Measurements from ENCODE around the gene OBP2B. TPM values are rescaled to one million over a fixed set of nuclear protein-coding genes. Genes with fewer than 3 reads are reported as not detected.

Gene OBP2B, protein sequence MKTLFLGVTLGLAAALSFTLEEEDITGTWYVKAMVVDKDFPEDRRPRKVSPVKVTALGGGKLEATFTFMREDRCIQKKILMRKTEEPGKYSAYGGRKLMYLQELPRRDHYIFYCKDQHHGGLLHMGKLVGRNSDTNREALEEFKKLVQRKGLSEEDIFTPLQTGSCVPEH
- total RNA-seq = not detected in 2 replicates

GRCh38 chr9:133208880-133209300 lies at the start of gene OBP2B:
OBP2B (minus strand) TSS chr9:133209250; CDS start chr9:133209199, 51 bp downstream.

DNA sequence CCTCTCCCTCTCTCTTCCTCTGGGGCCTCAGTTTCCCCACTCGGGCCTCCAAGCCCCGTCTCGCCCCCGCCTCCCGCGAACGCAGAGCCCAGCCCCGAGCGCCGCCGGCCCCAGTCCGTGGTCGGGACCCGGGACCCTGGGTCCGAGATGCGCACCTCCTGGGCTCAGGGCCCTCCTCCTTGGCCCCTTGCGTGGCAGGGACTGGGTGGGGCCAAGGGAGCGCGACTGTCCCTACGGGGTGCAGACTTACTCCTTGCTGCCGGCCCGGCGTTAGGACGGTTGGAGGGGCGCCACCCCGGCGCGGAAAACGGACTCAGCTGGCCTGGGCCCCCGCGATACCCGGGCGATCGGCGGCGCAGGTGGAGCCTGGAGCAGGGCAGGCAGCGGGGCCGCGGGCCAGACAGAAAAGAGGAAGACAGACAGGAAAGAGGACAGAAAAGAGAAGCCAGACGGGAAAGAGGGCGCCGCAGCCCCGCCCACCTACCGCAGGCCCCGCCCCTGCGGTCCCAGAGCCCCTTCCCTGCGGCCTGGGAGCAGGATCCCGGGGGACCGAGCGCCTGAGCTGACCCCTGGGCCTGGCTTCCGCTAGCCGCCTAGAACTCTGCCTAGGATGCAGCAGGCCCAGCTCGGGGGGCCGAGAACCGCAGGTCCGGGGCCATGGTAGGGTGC lies 45.4 kb downstream of the OBP2B start, which contains the start of gene GBGT1:
TSS of gene GBGT1 (minus strand) at position 411 of the 669 bp plus-strand sequence. CDS start 1,502 bp downstream, outside the sequence.

Other genes starting within 250 kb of the OBP2B start
- not detected in 2 replicates for gene GFI1B, start 230.6 kb downstream of the OBP2B start, total RNA-seq
- 37.8 and 50.4 TPM in 2 replicates for gene GTF3C5, start 178.3 kb downstream of the OBP2B start, total RNA-seq
- gene CEL, start 147.3 kb downstream of the OBP2B start, total RNA-seq = 0.20 and 0.37 TPM in 2 replicates
- 19.9 and 21.7 TPM in 2 replicates for gene RALGDS, start 88.0 kb downstream of the OBP2B start, total RNA-seq
- gene GBGT1, start 45.3 kb downstream of the OBP2B start, total RNA-seq = 1.8 TPM in 2 replicates
- not detected in 2 replicates for gene ABO, start 66.0 kb upstream of the OBP2B start, total RNA-seq
- 6.6 and 8.8 TPM in 2 replicates for gene SURF6, start 126.9 kb upstream of the OBP2B start, total RNA-seq
- gene MED22, start 138.9 kb upstream of the OBP2B start, total RNA-seq = 13.6 and 16.8 TPM in 2 replicates
- 1,530 and 2,826 TPM in 2 replicates for gene RPL7A, start 139.0 kb upstream of the OBP2B start, total RNA-seq
- 16.8 and 22.8 TPM in 2 replicates for gene SURF1, start 147.2 kb upstream of the OBP2B start, total RNA-seq
- gene SURF2, start 147.3 kb upstream of the OBP2B start, total RNA-seq = 13.6 and 16.0 TPM in 2 replicates
- gene SURF4, start 166.8 kb upstream of the OBP2B start, total RNA-seq = 331 and 383 TPM in 2 replicates
- under 0.01 and 1.4 TPM in 2 replicates for gene STKLD1, start 167.1 kb upstream of the OBP2B start, total RNA-seq
- 12.9 and 14.5 TPM in 2 replicates for gene REXO4, start 208.8 kb upstream of the OBP2B start, total RNA-seq
- gene ADAMTS13, start 213.1 kb upstream of the OBP2B start, total RNA-seq = 0.73 and 1.2 TPM in 2 replicates

Measured in subcutaneous preadipocyte (primary cell).